Esophagus muscularis mucosa (tissue), 4 donors: ENCODE results near the gene SLCO2B1. TPM values are rescaled to one million over a fixed set of nuclear protein-coding genes. Genes with fewer than 3 reads are reported as not detected.

Experiments used
- DNase-seq: peaks from one replicate; pipeline ENCODE4 v3.0.0-alpha.2; 2017; ENCODE audit errors: extremely low spot score
- H3K27ac ChIP-seq, 4 donors: fragments of 200-600 bp; sonication (generic); replicated peaks in 1 of 4; 1 replicate in 3 of 4; 2 replicates in 1 of 4; pipeline ENCODE4 v1.5.1; 2016 to 2019; ENCODE audit warnings: mild to moderate bottlenecking in 1 of 4
- H3K27me3 ChIP-seq, 4 donors: fragments of 200-600 bp; sonication (generic); one replicate each; pipeline versions ENCODE4 v1.5.1 to v1.6.0; 2016 to 2019
- H3K36me3 ChIP-seq, 4 donors: fragments of 200-600 bp; sonication (generic); one replicate each; pipeline ENCODE4 v1.5.1; 2016 to 2019
- H3K4me1 ChIP-seq, 4 donors: fragments of 200-600 bp; sonication (generic); one replicate each; pipeline ENCODE4 v1.5.1; 2016 to 2019
- H3K4me3 ChIP-seq, 4 donors: fragments of 200-600 bp; sonication (generic); 1 replicate in 2 of 4; 2 replicates in 2 of 4; pipeline ENCODE4 v1.5.1; 2016 to 2019; ENCODE audit warnings: mild to moderate bottlenecking in 4 of 4, moderate library complexity in 1 of 4
- H3K9me3 ChIP-seq, 4 donors: fragments of 200-600 bp; sonication (generic); 1 replicate in 3 of 4; 2 replicates in 1 of 4; pipeline ENCODE4 v1.5.1; 2016 to 2019
- EP300 ChIP-seq: sonication (generic); formaldehyde crosslinking; IDR thresholded peaks from one replicate; pipeline ENCODE4 v1.6.1; 2017; ENCODE audit warnings: antibody characterized with exemption
- POLR2A ChIP-seq: fragments of 450-650 bp; IDR thresholded peaks from one replicate; pipeline ENCODE4 v1.6.1; 2017; ENCODE audit warnings: antibody characterized with exemption, moderate library complexity, mild to moderate bottlenecking, low read depth
- POLR2AphosphoS5 ChIP-seq, 2 donors: sonication (generic); formaldehyde crosslinking; IDR thresholded peaks; one replicate each; pipeline ENCODE4 v1.6.1; 2017; ENCODE audit warnings: antibody characterized with exemption in 2 of 2
- WGBS: methylation state at CpG from one replicate; pipeline ENCODE4 v1.1.5; 2018; 5-methylcytosine and 5-hydroxymethylcytosine counted together
- intact Hi-C: fragments of 100-400 bp; cut with DNase I; formaldehyde crosslinking; loops from one replicate; pipeline ENCODE4 v1.15.1; 2023
- total RNA-seq, 4 donors: library from RNA; depleted of rRNA; stranded (reverse); fragments of >200 nt; gene quantifications; one replicate each; pipeline versions ENCODE4 v1.1.0 to v1.2.1, GENCODE V29; 2016
- TF ChIP-seq, protein P1 (sequence below), 3 experiments: fragments of 200-600 bp in 2 of 3; fragments of 450-650 bp in 1 of 3; sonication (generic) in 2 of 3; IDR thresholded peaks; one replicate each; pipeline ENCODE4 v1.5.1; 2017 to 2019; ENCODE audit warnings: antibody characterized with exemption in 3 of 3, mild to moderate bottlenecking in 2 of 3, moderate library complexity in 1 of 3

Gene SLCO2B1
- total RNA-seq, 4 donors from 2014 or later = 30.5 to 61.1 (median 33.0) TPM

- intact Hi-C loops = no loop called here
- TF ChIP-seq EP300 (no peak), POLR2A (no peak), POLR2AphosphoS5 (IDR thresholded peaks at IDR 0.05) (no peak)
- TF ChIP-seq, protein P1, sequence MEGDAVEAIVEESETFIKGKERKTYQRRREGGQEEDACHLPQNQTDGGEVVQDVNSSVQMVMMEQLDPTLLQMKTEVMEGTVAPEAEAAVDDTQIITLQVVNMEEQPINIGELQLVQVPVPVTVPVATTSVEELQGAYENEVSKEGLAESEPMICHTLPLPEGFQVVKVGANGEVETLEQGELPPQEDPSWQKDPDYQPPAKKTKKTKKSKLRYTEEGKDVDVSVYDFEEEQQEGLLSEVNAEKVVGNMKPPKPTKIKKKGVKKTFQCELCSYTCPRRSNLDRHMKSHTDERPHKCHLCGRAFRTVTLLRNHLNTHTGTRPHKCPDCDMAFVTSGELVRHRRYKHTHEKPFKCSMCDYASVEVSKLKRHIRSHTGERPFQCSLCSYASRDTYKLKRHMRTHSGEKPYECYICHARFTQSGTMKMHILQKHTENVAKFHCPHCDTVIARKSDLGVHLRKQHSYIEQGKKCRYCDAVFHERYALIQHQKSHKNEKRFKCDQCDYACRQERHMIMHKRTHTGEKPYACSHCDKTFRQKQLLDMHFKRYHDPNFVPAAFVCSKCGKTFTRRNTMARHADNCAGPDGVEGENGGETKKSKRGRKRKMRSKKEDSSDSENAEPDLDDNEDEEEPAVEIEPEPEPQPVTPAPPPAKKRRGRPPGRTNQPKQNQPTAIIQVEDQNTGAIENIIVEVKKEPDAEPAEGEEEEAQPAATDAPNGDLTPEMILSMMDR (IDR thresholded peaks at IDR 0.05) = no peak
- Histone ChIP-seq H3K4me3 (peak overlapping the region; percentile 38 to 47 (median 40)), H3K36me3 (no peaks in the 10 kb centered on the region), H3K27me3 (peaks cover 0 to 3% (median 0%) of the 10 kb centered on the region in 4 donors), H3K9me3 (no peaks in the 10 kb centered on the region), H3K4me1 (peaks cover 13 to 39% (median 17%) of the 10 kb centered on the region in 4 donors), H3K27ac (peak overlapping the region; percentile 14 to 49 (median 34))
- DNase-seq = no peak
- WGBS = 54% methylated on average over 12 of the region's 13 CpGs
Observed at GRCh38 chr11:75151346-75152047, 590 bp downstream of the SLCO2B1 start.

DNA sequence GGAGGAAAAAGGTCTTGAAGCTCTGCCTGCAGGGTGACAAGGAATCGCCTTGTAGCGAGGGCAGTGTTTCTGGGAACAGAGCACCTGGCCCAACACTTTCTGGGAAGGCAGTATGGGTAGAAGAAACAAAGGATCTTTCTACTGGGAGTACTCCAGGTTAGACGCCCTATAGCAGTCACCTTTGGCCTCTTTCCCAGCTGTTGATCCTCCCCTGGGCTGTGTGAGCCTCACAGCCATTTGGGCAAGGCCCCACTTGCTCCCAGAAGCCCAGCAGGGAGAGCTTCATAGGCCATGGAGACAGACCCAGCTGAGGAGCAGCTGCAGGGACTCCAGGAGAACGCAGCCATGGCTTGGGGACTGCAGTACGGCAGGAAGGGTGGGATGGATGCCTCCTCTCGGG is 1.2 kb downstream of the SLCO2B1 start:
- TF ChIP-seq POLR2AphosphoS5 (IDR thresholded peaks at IDR 0.05) = no peak
- no peak for TF ChIP-seq POLR2A
- no peak for TF ChIP-seq EP300
- TF ChIP-seq, protein P1 (IDR thresholded peaks at IDR 0.05) = no peak
- peak overlapping the region; percentile 38 to 47 (median 40) for H3K4me3 ChIP-seq

GRCh38 chr11:75152651-75153427 is 1.9 kb downstream of the SLCO2B1 start:
- H3K4me1 ChIP-seq = peaks cover 10 to 31% (median 15%) of the 10 kb centered on the region in 4 donors
- 84% methylated on average over 3 of the region's 5 CpGs for WGBS
- peak overlapping the region in 2 of 4 donors; percentile 48 to 49 for H3K27ac ChIP-seq
- peak overlapping the region; percentile 38 to 47 (median 40) for H3K4me3 ChIP-seq
- intact Hi-C loops = no loop called here
- TF ChIP-seq, protein P1 (IDR thresholded peaks at IDR 0.05) = no peak
- TF ChIP-seq POLR2AphosphoS5 (IDR thresholded peaks at IDR 0.05) (no peak), EP300 (no peak), POLR2A (no peak)
- no peaks in the 10 kb centered on the region for H3K36me3 ChIP-seq
- no peaks in the 10 kb centered on the region for H3K9me3 ChIP-seq
- H3K27me3 ChIP-seq = peaks cover 0 to 3% (median 0%) of the 10 kb centered on the region in 4 donors
- no peak for DNase-seq

More for the DNA sequence above, 1.2 kb downstream of the SLCO2B1 start:
- no peaks in the 10 kb centered on the region for H3K9me3 ChIP-seq
- H3K27ac ChIP-seq = peak overlapping the region in 3 of 4 donors; percentile 40 to 49 (median 48)
- intact Hi-C loops = no loop called here
- WGBS = 51% methylated on average over 6 of the region's 6 CpGs
- H3K27me3 ChIP-seq = peaks cover 0 to 3% (median 0%) of the 10 kb centered on the region in 4 donors
- DNase-seq = no peak
- peaks cover 13 to 39% (median 17%) of the 10 kb centered on the region in 4 donors for H3K4me1 ChIP-seq
- H3K36me3 ChIP-seq = no peaks in the 10 kb centered on the region

DNA sequence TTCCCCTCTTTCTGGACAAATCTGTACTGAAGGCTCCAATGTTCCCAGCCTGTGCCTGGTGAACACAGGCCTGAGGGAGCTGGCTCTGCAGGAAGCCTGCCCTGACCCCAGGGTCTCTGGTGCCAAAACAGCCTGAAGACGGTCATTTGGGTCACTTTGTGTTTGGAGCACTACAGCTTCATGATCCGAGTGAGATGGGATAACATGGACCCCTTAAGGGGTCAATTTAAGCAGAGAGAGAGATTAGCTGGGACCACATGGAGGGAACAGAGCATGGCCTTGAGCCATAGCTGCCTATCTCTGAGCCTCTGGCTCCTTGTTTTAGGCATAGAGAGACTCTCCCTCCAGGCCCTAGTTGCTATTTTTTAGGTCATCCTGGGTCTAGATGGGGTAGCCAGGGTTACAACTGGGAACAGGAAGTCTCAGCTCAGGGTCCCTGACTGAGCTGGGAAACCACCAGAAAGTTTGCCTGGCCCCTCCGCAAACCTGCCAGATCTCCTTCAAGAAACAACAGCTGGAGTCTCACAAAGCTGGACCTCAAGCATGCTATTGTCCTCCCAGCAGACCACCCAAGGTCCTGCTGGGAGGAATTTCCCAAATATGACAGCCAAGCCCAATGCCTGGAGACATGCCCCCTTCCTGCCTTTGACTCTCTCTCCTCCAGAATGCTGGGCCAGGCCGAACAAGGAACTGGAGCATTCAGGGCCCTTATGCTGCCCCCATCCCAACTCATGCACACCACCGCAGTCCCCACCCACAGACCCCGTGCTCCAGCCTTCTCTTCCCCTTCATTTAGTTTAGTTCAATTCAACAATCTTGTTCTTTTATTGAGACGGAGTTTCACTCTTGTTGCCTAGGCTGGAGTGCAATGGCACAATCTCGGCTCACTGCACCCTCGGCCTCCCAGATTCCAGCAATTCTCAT is 4.0 kb downstream of the SLCO2B1 start:
- peak overlapping the region in 2 of 4 donors; percentile 7 to 12 for H3K4me3 ChIP-seq
- no peak for DNase-seq
- intact Hi-C loops = no loop called here
- H3K27me3 ChIP-seq = peaks cover 0 to 3% (median 0%) of the 10 kb centered on the region in 4 donors
- no peaks in the 10 kb centered on the region for H3K36me3 ChIP-seq
- no peaks in the 10 kb centered on the region for H3K9me3 ChIP-seq
- H3K4me1 ChIP-seq = peaks cover 18 to 35% (median 23%) of the 10 kb centered on the region in 4 donors
- peak overlapping the region in 1 of 4 donors; percentile 41 for H3K27ac ChIP-seq
- 80% methylated on average over 8 of the region's 9 CpGs for WGBS
- TF ChIP-seq EP300 (no peak), POLR2A (no peak), POLR2AphosphoS5 (IDR thresholded peaks at IDR 0.05) (no peak)
- TF ChIP-seq, protein P1 (IDR thresholded peaks at IDR 0.05) = no peak
